Measurements from ENCODE around the gene NUP93. TPM values are rescaled to one million over a fixed set of nuclear protein-coding genes. Genes with fewer than 3 reads are reported as not detected.

Gene NUP93
- total RNA-seq, 3 donors from 2014 or later (not counting 1 experiment from before 2014, with no cell fraction given), result 83.7 to 88.8 (median 87.9) TPM

- Histone ChIP-seq H3K4me1 (ENCODE audit: control insufficient read depth, insufficient read depth, low read length) (peaks cover 20% of the 10 kb centered on the region), H3K4me3 (ENCODE audit: low read length) (no peak overlapping the region), H3K36me3 (ENCODE audit: control insufficient read depth, insufficient read depth, low read length) (no peaks in the 10 kb centered on the region), H3K27ac (ENCODE audit: low read length) (no peak overlapping the region), H3K9me3 (ENCODE audit: control insufficient read depth, insufficient read depth, low read length) (no peaks in the 10 kb centered on the region), H3K27me3 (ENCODE audit: control insufficient read depth, insufficient read depth, low read length) (no peaks in the 10 kb centered on the region)
- no peak for DNase-seq
- ATAC-seq, result no peak
- Mint-ChIP-seq H3K36me3 (no peaks in the 10 kb centered on the region), H3K4me3 (peak overlapping the region; percentile 53), H3K27ac (no peak overlapping the region), H3K9me3 (no peaks in the 10 kb centered on the region), H3K4me1 (peaks cover 9 to 17% of the 10 kb centered on the region in 2 donors), H3K27me3 (ENCODE audit: low read depth in 2 of 2) (peaks cover 0 to 4% of the 10 kb centered on the region in 2 donors)
- intact Hi-C loops (cut with micrococcal nuclease), result no loop called here
- WGBS (ENCODE audit: insufficient coverage), result 85% methylated on average over 3 of the region's 5 CpGs
- no peak for TF ChIP-seq CTCF (IDR thresholded peaks at IDR 0.05)
Measured at GRCh38 chr16:56683424-56684172, 46.3 kb upstream of the NUP93 start.

- no peaks in the 10 kb centered on the region for H3K27me3 ChIP-seq (ENCODE audit: control insufficient read depth, insufficient read depth, low read length)
- no peaks in the 10 kb centered on the region for H3K36me3 ChIP-seq (ENCODE audit: control insufficient read depth, insufficient read depth, low read length)
- peak overlapping the region; percentile 53 for H3K4me3 Mint-ChIP-seq
- peaks cover 20% of the 10 kb centered on the region for H3K4me1 ChIP-seq (ENCODE audit: control insufficient read depth, insufficient read depth, low read length)
- no peak overlapping the region for H3K27ac Mint-ChIP-seq
- 79% methylated on average over 3 of the region's 4 CpGs for WGBS (ENCODE audit: insufficient coverage)
- no peaks in the 10 kb centered on the region for H3K36me3 Mint-ChIP-seq
- H3K27ac ChIP-seq (ENCODE audit: low read length), result no peak overlapping the region
- intact Hi-C loops (cut with micrococcal nuclease), result no loop called here
- no peaks in the 10 kb centered on the region for H3K9me3 Mint-ChIP-seq
- DNase-seq (no peak), ATAC-seq (no peak)
- no peak overlapping the region for H3K4me3 ChIP-seq (ENCODE audit: low read length)
- no peaks in the 10 kb centered on the region for H3K9me3 ChIP-seq (ENCODE audit: control insufficient read depth, insufficient read depth, low read length)
- H3K4me1 Mint-ChIP-seq, result peaks cover 9 to 17% of the 10 kb centered on the region in 2 donors
- peaks cover 0 to 12% of the 10 kb centered on the region in 2 donors for H3K27me3 Mint-ChIP-seq (ENCODE audit: low read depth in 2 of 2)
- no peak for TF ChIP-seq CTCF (IDR thresholded peaks at IDR 0.05)
Measured at GRCh38 chr16:56684256-56684925, 45.5 kb upstream of the NUP93 start.

GRCh38 chr16:56684926-56685590 lies 44.9 kb upstream of the NUP93 start:
- 86% methylated on average over 3 of the region's 4 CpGs for WGBS (ENCODE audit: insufficient coverage)
- intact Hi-C loops (cut with micrococcal nuclease), result no loop called here
- H3K36me3 Mint-ChIP-seq, result no peaks in the 10 kb centered on the region
- TF ChIP-seq CTCF (IDR thresholded peaks at IDR 0.05), result no peak
- H3K27me3 Mint-ChIP-seq (ENCODE audit: low read depth in 2 of 2), result peaks cover 0 to 14% of the 10 kb centered on the region in 2 donors
- H3K9me3 Mint-ChIP-seq, result no peaks in the 10 kb centered on the region
- H3K4me3 Mint-ChIP-seq, result no peak overlapping the region
- no peak for DNase-seq
- no peak overlapping the region for H3K27ac Mint-ChIP-seq
- ATAC-seq, result no peak
- peaks cover 20% of the 10 kb centered on the region for H3K4me1 ChIP-seq (ENCODE audit: control insufficient read depth, insufficient read depth, low read length)
- H3K27ac ChIP-seq (ENCODE audit: low read length), result no peak overlapping the region
- no peaks in the 10 kb centered on the region for H3K9me3 ChIP-seq (ENCODE audit: control insufficient read depth, insufficient read depth, low read length)
- H3K4me1 Mint-ChIP-seq, result peaks cover 9 to 17% of the 10 kb centered on the region in 2 donors
- no peaks in the 10 kb centered on the region for H3K36me3 ChIP-seq (ENCODE audit: control insufficient read depth, insufficient read depth, low read length)
- H3K27me3 ChIP-seq (ENCODE audit: control insufficient read depth, insufficient read depth, low read length), result no peaks in the 10 kb centered on the region
- H3K4me3 ChIP-seq (ENCODE audit: low read length), result no peak overlapping the region
